Activated naive CD4-positive, alpha-beta T cell treated with anti-CD3 and anti-CD28 coated beads for 36 hours (primary cell): ENCODE data around the gene ADARB1. TPM values are rescaled to one million over a fixed set of nuclear protein-coding genes. Genes with fewer than 3 reads are reported as not detected.
"Not testable (repeated sequence)": the region's sequence is repeated elsewhere in the genome, so short reads cannot be mapped to it uniquely, and the experiment has no call there.

Experiments used
- CTCF ChIA-PET: fragments of 350-600 bp; sonication (Branson Sonifier 250); formaldehyde crosslinking; loops from one replicate; lab custom pipeline; 2021; ENCODE audit warnings: antibody characterized with exemption; lab: Charles Lee
- DNase-seq: peaks from one replicate; pipeline ENCODE4 v3.0.0-alpha.2; 2020
- H3K27ac Mint-ChIP-seq: one replicate; pipeline ENCODE4 v1.8.0; 2021; ENCODE audit warnings: mild to moderate bottlenecking, mixed read lengths
- H3K27me3 Mint-ChIP-seq: one replicate; pipeline ENCODE4 v1.8.0; 2021; ENCODE audit warnings: low read depth, mixed read lengths
- H3K36me3 Mint-ChIP-seq: one replicate; pipeline ENCODE4 v1.8.0; 2021; ENCODE audit warnings: low read depth, mixed read lengths
- H3K4me1 Mint-ChIP-seq: one replicate; pipeline ENCODE4 v1.8.0; 2021; ENCODE audit warnings: low read depth, mixed read lengths
- H3K4me3 Mint-ChIP-seq: one replicate; pipeline ENCODE4 v1.8.0; 2021; ENCODE audit warnings: mild to moderate bottlenecking, moderate library complexity, mixed read lengths
- H3K9me3 Mint-ChIP-seq: one replicate; pipeline ENCODE4 v1.8.0; 2021; ENCODE audit warnings: mixed read lengths
- intact Hi-C: fragments of 100-400 bp; cut with micrococcal nuclease; formaldehyde crosslinking; loops from one replicate; pipeline ENCODE4 v1.15.1; 2023
- total RNA-seq, 2 experiments: library from RNA; stranded (reverse); gene quantifications; one replicate each; pipeline ENCODE4 v1.2.3, GENCODE V29; 2021

ADARB1 gene
- total RNA-seq, 2 experiments from 2014 or later: 30.1 to 33.3 TPM

DNA sequence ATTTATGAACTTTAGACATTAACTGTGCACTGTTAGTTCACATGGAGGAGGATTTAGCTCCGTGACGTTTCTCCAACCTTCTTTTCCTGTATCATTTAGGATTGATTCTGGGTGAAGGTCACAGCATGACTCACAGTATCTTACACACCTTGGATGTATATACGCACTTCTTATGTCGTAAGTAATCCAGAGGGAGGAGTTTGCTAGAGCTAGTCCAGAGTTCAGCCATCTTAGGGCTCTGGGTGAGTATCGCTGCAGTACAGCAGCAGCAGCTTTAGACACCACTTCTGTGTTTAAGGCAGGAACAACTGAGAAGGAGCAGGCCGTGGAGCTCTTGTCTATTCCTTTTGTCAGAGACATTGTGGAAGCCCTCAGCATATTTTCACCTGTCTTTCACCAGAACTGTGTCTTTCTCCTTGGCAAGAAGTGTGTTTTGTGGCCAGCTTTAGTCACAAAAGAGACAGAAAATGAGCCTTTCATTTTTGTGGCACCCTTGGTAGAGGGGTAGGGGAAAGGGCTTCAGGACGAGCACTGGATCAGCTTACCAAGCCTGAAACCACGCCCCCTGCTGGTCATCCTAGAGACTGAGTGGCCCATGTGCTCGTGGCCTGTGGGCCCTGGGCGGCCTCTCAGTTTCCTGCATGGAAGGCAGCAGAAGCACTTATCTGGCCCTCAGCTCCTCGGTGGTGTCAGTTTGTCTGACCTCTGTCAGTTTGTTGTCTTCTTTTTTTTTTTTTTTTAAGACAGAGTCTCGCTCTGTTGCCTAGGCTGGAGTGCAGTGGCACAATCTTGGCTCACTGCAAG, 64.0 kb downstream of the ADARB1 start:
- no peak overlapping the region for H3K27ac Mint-ChIP-seq
- H3K4me3 Mint-ChIP-seq: no peak overlapping the region
- H3K9me3 Mint-ChIP-seq: no peaks in the 10 kb centered on the region
- peak; percentile 82 for DNase-seq
- no peaks in the 10 kb centered on the region for H3K36me3 Mint-ChIP-seq
- intact Hi-C loops: no loop called here
- H3K27me3 Mint-ChIP-seq: no peaks in the 10 kb centered on the region
- H3K4me1 Mint-ChIP-seq: peaks cover 4% of the 10 kb centered on the region
- CTCF ChIA-PET: interaction anchor here (0.6 to 6.9 kb wide), 56 partner anchors 9 to 682 kb away, joined by 3 to 112 read pairs (median 4); partner anchors contain the start of gene POFUT2

DNA sequence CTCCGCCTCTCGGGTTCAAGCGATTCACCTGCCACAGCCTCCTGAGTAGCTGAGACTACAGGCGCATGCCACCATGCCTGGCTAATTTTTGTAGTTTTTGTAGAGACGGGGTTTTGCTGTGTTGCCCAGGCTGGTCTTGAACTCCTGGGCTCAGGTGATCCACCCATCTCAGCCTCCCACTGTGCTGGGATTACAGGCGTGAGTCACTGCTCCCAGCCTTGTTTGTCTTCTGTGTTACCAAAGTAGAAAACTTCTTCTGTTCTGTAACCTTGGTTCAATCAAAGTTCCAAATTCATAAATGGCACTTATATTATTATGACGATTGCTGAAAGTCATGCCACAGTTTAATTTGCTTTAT, 64.6 kb downstream of the ADARB1 start:
- intact Hi-C loops, H3K4me1 Mint-ChIP-seq, H3K4me3 Mint-ChIP-seq, H3K27ac Mint-ChIP-seq, DNase-seq, H3K36me3 Mint-ChIP-seq, H3K9me3 Mint-ChIP-seq, H3K27me3 Mint-ChIP-seq: not testable (repeated sequence)
- CTCF ChIA-PET: interaction anchor here (0.7 to 6.9 kb wide), 32 partner anchors 8 to 220 kb away, joined by 3 to 112 read pairs (median 4); partner anchors contain the start of gene POFUT2

DNA sequence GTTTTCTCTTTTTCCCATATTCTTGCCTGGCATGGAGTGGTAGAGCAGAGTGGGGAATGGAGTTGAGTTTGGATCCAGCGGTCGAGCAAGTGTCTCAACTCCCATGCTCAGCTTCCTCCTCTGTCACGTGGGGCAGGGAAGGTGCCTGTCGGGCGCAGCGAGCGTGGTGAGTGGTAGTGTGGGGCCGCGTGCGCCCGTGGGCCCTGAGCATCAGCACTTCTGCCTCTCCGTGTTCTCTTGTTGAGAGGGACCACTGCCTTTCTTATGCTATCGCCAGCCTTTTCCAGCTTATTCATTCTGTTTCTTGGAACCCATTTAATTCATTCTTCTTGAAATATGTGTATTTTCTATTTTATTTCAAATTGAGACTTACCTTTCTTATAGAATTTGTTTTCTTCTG, 65.1 kb downstream of the ADARB1 start:
- Mint-ChIP-seq H3K27ac (no peak overlapping the region), H3K4me1 (peaks cover 3% of the 10 kb centered on the region), H3K4me3 (no peak overlapping the region), H3K36me3 (no peaks in the 10 kb centered on the region), H3K27me3 (no peaks in the 10 kb centered on the region), H3K9me3 (no peaks in the 10 kb centered on the region)
- intact Hi-C loops: no loop called here
- CTCF ChIA-PET: interaction anchor here (0.6 to 6.9 kb wide), 9 partner anchors 11 to 192 kb away, joined by 3 to 112 read pairs (median 7); no protein-coding TSS in a partner anchor
- no peak for DNase-seq

DNA sequence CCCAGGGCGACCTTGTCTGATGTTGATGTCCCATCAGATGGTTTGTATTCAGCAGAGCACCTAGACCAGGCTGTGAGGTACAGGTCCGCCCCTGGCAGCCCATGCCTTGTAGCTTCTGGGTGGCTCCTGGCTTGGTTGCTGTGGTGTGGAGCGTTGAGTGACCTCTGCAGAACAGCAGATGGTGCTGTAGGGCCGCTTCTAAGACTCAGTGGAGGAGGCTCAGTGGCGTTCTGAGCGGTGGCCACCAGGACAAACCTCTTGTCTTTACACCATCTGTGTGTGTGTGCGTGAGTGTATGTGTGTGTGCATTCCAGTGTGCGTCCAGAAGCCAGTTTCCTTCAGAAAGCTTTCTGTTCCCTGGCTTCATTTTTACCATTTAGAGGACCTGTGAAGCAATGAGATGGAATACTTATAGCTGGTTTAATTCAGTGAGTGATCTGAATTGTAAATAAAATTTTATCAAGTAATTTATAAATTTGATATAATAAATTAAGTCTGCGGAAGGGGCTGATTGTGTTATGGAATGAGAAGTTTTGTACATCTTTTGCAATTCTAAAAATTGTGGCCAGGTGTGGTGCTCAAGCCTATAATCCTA, 66.1 kb downstream of the ADARB1 start:
- no peak overlapping the region for H3K4me3 Mint-ChIP-seq
- no peaks in the 10 kb centered on the region for H3K9me3 Mint-ChIP-seq
- no peak overlapping the region for H3K27ac Mint-ChIP-seq
- CTCF ChIA-PET: interaction anchor here (0.6 to 6.9 kb wide), 11 partner anchors 12 to 371 kb away, joined by 3 to 112 read pairs (median 5); no protein-coding TSS in a partner anchor
- intact Hi-C loops: loop anchor here (1.0 to 5.0 kb wide), 3 partner anchors 152 to 682 kb away; no protein-coding TSS in a partner anchor
- DNase-seq: peak; percentile 78
- H3K36me3 Mint-ChIP-seq: no peaks in the 10 kb centered on the region
- no peaks in the 10 kb centered on the region for H3K27me3 Mint-ChIP-seq
- peaks cover 3% of the 10 kb centered on the region for H3K4me1 Mint-ChIP-seq

DNA sequence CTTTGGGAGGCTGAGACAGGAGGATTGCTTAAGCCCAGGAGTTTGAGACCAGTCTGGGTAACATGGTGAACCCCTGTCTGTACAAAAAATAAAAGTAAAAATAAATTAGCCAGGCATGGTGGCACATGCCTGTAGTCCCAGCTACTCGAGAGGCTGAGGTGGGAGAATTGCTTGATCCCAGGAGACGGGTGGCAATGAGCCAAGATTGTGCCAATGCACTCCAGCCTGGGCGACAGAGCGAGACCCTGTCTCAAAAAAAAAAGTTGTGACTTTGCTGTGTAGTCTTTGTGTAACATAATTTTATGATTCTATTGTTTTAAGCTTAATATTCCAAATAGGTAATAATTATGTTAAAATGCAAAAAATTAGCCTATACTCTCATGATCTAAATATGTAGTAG, 66.6 kb downstream of the ADARB1 start:
- CTCF ChIA-PET: interaction anchor here (0.6 to 6.9 kb wide), 11 partner anchors 12 to 199 kb away, joined by 3 to 112 read pairs (median 7); no protein-coding TSS in a partner anchor
- not testable (repeated sequence) for H3K9me3 Mint-ChIP-seq, H3K27ac Mint-ChIP-seq, H3K27me3 Mint-ChIP-seq, H3K36me3 Mint-ChIP-seq, DNase-seq, H3K4me1 Mint-ChIP-seq, H3K4me3 Mint-ChIP-seq
- intact Hi-C loops: loop anchor here (1.0 to 5.0 kb wide), 3 partner anchors 151 to 681 kb away; no protein-coding TSS in a partner anchor

DNA sequence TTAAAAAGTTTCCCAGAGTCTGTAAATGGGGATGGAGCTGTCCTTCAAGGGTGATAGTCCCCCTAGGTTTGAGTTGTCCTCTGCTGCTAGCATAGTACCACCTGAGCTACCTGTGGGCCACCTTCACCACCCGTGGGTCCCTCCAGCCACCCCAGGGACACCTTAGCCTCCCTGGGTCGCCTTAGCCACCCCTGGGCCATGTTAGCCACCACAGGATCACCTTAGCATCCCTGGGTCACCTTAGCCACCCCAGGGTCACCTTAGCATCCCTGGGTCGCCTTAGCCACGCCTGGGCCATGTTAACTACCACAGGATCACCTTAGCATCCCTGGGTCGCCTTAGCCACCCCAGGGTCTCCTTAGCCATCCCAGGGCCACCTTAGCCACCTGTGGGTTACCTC, 67.1 kb downstream of the ADARB1 start:
- H3K27me3 Mint-ChIP-seq: no peaks in the 10 kb centered on the region
- H3K27ac Mint-ChIP-seq: no peak overlapping the region
- no peaks in the 10 kb centered on the region for H3K36me3 Mint-ChIP-seq
- H3K4me3 Mint-ChIP-seq: no peak overlapping the region
- DNase-seq: no peak
- peaks cover 3% of the 10 kb centered on the region for H3K4me1 Mint-ChIP-seq
- intact Hi-C loops: loop anchor here (5.0 kb wide), 2 partner anchors 151 to 681 kb away; no protein-coding TSS in a partner anchor
- CTCF ChIA-PET: interaction anchor here (0.7 to 6.9 kb wide), 8 partner anchors 11 to 200 kb away, joined by 3 to 112 read pairs (median 7); no protein-coding TSS in a partner anchor
- H3K9me3 Mint-ChIP-seq: no peaks in the 10 kb centered on the region

DNA sequence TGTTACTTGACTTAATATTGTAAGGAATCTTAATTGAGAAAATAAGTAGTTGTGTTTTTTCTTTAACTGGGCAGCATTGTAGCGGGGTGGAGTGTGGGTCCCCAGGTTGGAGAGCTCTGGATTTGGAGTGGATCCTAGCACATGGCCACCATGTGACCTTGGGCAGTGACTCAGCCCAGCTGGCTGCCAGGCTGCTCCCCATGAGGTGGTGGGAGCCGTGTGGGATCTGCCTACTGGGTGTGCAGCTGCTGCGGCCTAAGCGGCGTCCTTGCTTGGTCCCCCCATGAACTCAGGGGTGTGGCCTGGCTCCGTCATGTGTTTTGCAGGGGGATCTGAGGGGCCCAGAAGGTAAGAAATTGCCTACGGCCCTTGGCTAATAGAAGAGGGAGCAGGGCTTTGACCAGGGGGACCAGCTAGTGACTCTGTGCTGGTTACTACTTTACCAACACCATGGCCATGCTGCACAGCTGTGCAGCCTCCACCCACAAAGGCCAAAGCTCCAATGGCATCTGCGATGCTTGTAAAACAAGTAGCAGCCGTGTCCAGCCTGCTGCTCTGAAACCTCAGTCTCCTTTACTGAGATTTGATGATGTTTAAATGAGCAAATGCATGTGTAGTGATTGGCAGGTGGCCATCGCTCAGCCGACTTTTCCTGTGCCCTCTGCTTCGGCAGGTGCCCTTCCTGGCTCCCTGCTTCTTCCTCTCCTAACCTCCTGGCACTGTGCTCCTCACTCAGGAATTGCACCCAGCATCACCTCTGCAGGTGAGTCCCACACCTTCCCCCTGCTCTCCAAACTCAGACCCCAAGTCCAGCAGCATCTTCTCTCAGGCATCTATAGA, 68.3 kb downstream of the ADARB1 start:
- CTCF ChIA-PET: interaction anchor here (2.9 to 6.9 kb wide), 2 partner anchors 10 to 15 kb away, joined by 14 to 112 read pairs; no protein-coding TSS in a partner anchor
- no peak overlapping the region for H3K27ac Mint-ChIP-seq

DNA sequence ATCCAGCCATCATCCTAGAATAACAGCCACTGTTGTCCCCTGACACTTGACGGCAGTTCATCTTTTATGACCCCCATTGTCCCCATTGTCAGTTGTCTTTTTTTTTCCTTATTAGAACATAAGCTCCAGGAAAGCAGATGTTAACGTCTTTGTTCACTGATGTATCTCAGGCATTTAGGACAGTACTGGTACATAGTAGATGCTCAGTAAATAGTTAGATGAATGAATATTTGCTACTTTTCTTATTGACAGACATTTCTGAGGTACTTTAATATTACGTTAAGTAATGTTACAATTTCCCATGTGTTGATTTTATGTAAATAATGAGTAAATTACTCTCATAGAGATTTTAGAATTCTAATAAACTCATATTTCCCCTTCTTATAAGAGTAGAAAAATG, 69.5 kb downstream of the ADARB1 start:
- CTCF ChIA-PET: no interaction called here
- intact Hi-C loops: loop anchor here (5.0 kb wide), 2 partner anchors 148 to 678 kb away; no protein-coding TSS in a partner anchor
- Mint-ChIP-seq H3K9me3 (no peaks in the 10 kb centered on the region), H3K27me3 (no peaks in the 10 kb centered on the region), H3K27ac (no peak overlapping the region), H3K4me1 (no peaks in the 10 kb centered on the region), H3K4me3 (no peak overlapping the region), H3K36me3 (no peaks in the 10 kb centered on the region)
- DNase-seq: no peak

More for the DNA sequence above, 68.3 kb downstream of the ADARB1 start:
- intact Hi-C loops: loop anchor here (5.0 kb wide), 2 partner anchors 150 to 680 kb away; no protein-coding TSS in a partner anchor
- H3K27me3 Mint-ChIP-seq: no peaks in the 10 kb centered on the region
- no peaks in the 10 kb centered on the region for H3K9me3 Mint-ChIP-seq
- peaks cover 3% of the 10 kb centered on the region for H3K4me1 Mint-ChIP-seq
- H3K4me3 Mint-ChIP-seq: no peak overlapping the region
- no peaks in the 10 kb centered on the region for H3K36me3 Mint-ChIP-seq
- DNase-seq: no peak

DNA sequence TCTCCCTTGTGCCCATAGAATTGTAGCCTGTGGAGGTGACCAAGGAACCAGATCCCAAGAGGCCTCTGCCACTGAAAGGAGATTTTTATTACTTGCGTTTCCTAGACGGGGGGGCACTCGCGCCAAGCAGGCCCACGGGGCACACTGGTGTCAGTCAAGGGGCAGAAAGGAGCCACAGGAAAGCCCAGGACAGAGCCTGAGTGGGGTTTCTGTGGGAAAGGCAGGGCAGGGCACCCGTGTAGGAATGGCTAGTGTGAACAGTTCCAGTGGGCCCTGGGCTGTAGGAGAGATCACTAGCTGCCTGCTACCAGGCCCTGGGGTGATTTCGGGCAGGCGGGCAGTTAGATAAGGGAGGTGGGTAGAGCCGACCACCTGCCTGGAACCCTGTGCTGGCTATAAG, 70.8 kb downstream of the ADARB1 start:
- H3K9me3 Mint-ChIP-seq: no peaks in the 10 kb centered on the region
- H3K4me1 Mint-ChIP-seq: no peaks in the 10 kb centered on the region
- intact Hi-C loops: no loop called here
- no peak overlapping the region for H3K4me3 Mint-ChIP-seq
- H3K27me3 Mint-ChIP-seq: no peaks in the 10 kb centered on the region
- no peak overlapping the region for H3K27ac Mint-ChIP-seq
- CTCF ChIA-PET: interaction anchor here (4.5 kb wide), 1 partner anchor 7 kb away, joined by 32 read pairs; no protein-coding TSS in a partner anchor
- DNase-seq: no peak
- no peaks in the 10 kb centered on the region for H3K36me3 Mint-ChIP-seq

DNA sequence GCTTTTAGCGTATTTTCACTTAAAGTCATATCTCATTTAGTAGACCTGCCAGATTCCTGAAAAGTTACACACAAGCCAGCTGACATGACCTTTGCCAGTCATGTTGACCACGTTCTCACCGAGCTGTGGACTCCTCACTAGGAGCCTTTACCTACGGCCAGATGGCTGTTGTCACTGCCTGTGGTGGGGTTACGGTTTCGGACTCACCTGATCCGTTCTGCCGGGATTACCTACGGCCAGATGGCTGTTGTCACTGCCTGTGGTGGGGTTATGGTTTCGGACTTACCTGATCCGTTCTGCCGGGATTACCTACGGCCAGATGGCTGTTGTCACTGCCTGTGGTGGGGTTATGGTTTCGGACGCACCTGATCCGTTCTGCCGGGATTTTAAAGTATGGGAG, 71.5 kb downstream of the ADARB1 start:
- H3K27ac Mint-ChIP-seq, H3K4me3 Mint-ChIP-seq, H3K36me3 Mint-ChIP-seq, DNase-seq, H3K9me3 Mint-ChIP-seq, H3K27me3 Mint-ChIP-seq, H3K4me1 Mint-ChIP-seq, intact Hi-C loops: not testable (repeated sequence)
- CTCF ChIA-PET: interaction anchor here (4.5 kb wide), 1 partner anchor 8 kb away, joined by 32 read pairs; no protein-coding TSS in a partner anchor

DNA sequence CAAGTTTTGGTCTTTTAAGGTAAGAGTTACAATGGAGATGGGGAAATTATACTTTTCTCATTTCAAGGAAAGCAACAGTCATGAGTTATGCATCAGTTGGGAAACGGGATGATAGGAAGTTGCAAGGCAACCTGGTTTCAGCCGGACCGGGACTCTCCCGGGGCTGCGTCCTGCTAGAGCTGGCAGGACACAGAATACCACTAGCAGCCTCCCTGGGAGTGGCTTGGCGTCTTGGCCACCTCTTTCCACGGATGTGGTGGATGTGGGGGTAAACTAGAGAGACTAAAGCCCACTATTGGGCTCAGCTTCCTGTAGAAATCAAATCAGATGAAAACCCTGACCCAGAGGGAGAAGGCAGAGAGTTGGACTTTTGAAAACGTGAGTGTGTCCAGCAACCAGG, 71.9 kb downstream of the ADARB1 start:
- intact Hi-C loops: no loop called here
- Mint-ChIP-seq H3K9me3 (no peaks in the 10 kb centered on the region), H3K4me3 (no peak overlapping the region), H3K4me1 (no peaks in the 10 kb centered on the region), H3K27ac (no peak overlapping the region), H3K36me3 (no peaks in the 10 kb centered on the region), H3K27me3 (no peaks in the 10 kb centered on the region)
- CTCF ChIA-PET: interaction anchor here (4.5 kb wide), 1 partner anchor 9 kb away, joined by 32 read pairs; no protein-coding TSS in a partner anchor
- DNase-seq: no peak
